Measurements from ENCODE around the gene KCNQ5.

KCNQ5 gene

GRCh38 chr6:73086726-73087125 lies 464.9 kb downstream of the KCNQ5 start:
- DNase-seq (ENCODE audit: extremely low read depth in 1 of 2, low read depth in 1 of 2) = no peak

- no peak for DNase-seq (ENCODE audit: extremely low read depth in 1 of 2, low read depth in 1 of 2)
These were observed 466.4 kb downstream of the KCNQ5 start for GRCh38 chr6:73088138-73088813.

- DNase-seq (ENCODE audit: extremely low read depth in 1 of 2, low read depth in 1 of 2) = no peak
These were observed 483.1 kb downstream of the KCNQ5 start for GRCh38 chr6:73104921-73105320.

GRCh38 chr6:73107016-73107415 lies 485.2 kb downstream of the KCNQ5 start:
- no peak for DNase-seq (ENCODE audit: extremely low read depth in 1 of 2, low read depth in 1 of 2)

GRCh38 chr6:73108949-73109348 lies 487.1 kb downstream of the KCNQ5 start:
- no peak for DNase-seq (ENCODE audit: extremely low read depth in 1 of 2, low read depth in 1 of 2)

- DNase-seq (ENCODE audit: extremely low read depth in 1 of 2, low read depth in 1 of 2) = no peak
These were observed 487.8 kb downstream of the KCNQ5 start for GRCh38 chr6:73109659-73110058.

- no peak for DNase-seq (ENCODE audit: extremely low read depth in 1 of 2, low read depth in 1 of 2)
These were observed 494.5 kb downstream of the KCNQ5 start for GRCh38 chr6:73116330-73116729.

GRCh38 chr6:73121421-73121993 lies 499.6 kb downstream of the KCNQ5 start:
- DNase-seq (ENCODE audit: extremely low read depth in 1 of 2, low read depth in 1 of 2) = no peak

- no peak for DNase-seq (ENCODE audit: extremely low read depth in 1 of 2, low read depth in 1 of 2)
These were observed 501.9 kb downstream of the KCNQ5 start for GRCh38 chr6:73123632-73124329.

GRCh38 chr6:73129653-73130443 lies 508.0 kb downstream of the KCNQ5 start:
- peak; percentile 36 to 65 for DNase-seq (ENCODE audit: extremely low read depth in 1 of 2, low read depth in 1 of 2)

- DNase-seq (ENCODE audit: extremely low read depth in 1 of 2, low read depth in 1 of 2) = no peak
These were observed 509.8 kb downstream of the KCNQ5 start for GRCh38 chr6:73131706-73132105.

- DNase-seq (ENCODE audit: extremely low read depth in 1 of 2, low read depth in 1 of 2) = peak in 1 of 2 donors; percentile 11
These were observed 512.7 kb downstream of the KCNQ5 start for GRCh38 chr6:73134588-73134987.

GRCh38 chr6:73139681-73140383 lies 518.0 kb downstream of the KCNQ5 start:
- no peak for DNase-seq (ENCODE audit: extremely low read depth in 1 of 2, low read depth in 1 of 2)

- no peak for DNase-seq (ENCODE audit: extremely low read depth in 1 of 2, low read depth in 1 of 2)
These were observed 521.7 kb downstream of the KCNQ5 start for GRCh38 chr6:73143551-73143950.

- DNase-seq (ENCODE audit: extremely low read depth in 1 of 2, low read depth in 1 of 2) = no peak
These were observed 522.7 kb downstream of the KCNQ5 start for GRCh38 chr6:73144516-73144915.

- DNase-seq (ENCODE audit: extremely low read depth in 1 of 2, low read depth in 1 of 2) = no peak
These were observed 523.8 kb downstream of the KCNQ5 start for GRCh38 chr6:73145690-73146089.

GRCh38 chr6:73151732-73152131 lies 529.9 kb downstream of the KCNQ5 start:
- no peak for DNase-seq (ENCODE audit: extremely low read depth in 1 of 2, low read depth in 1 of 2)

GRCh38 chr6:73152556-73152955 lies 530.7 kb downstream of the KCNQ5 start:
- no peak for DNase-seq (ENCODE audit: extremely low read depth in 1 of 2, low read depth in 1 of 2)

- DNase-seq (ENCODE audit: extremely low read depth in 1 of 2, low read depth in 1 of 2) = no peak
These were observed 531.3 kb downstream of the KCNQ5 start for GRCh38 chr6:73152966-73153757.
